Neural progenitor cell (in vitro differentiated cells): Measurements from ENCODE around the gene FSTL4. TPM values are rescaled to one million over a fixed set of nuclear protein-coding genes. Genes with fewer than 3 reads are reported as not detected.

ENCODE experiments used
- DNase-seq: peaks from one replicate; pipeline ENCODE4 v3.0.0-alpha.2; 2016; ENCODE audit warnings: low spot score
- H2AFZ ChIP-seq: fragments of 200-600 bp; sonication (generic); replicated peaks from 2 replicates; pipeline ENCODE4 v1.6.1; 2016; ENCODE audit warnings: antibody characterized with exemption
- H3F3A ChIP-seq: fragments of 200-600 bp; sonication (generic); 2 replicates; pipeline ENCODE4 v1.6.1; 2016; ENCODE audit warnings: antibody characterized with exemption, low read depth
- H3K27ac ChIP-seq: fragments of 200-600 bp; sonication (generic); 2 replicates; pipeline ENCODE4 v1.5.1; 2016; ENCODE audit warnings: mild to moderate bottlenecking
- H3K27me3 ChIP-seq: fragments of 200-600 bp; sonication (generic); 2 replicates; pipeline ENCODE4 v1.6.1; 2016; ENCODE audit warnings: mild to moderate bottlenecking, moderate library complexity
- H3K36me3 ChIP-seq: fragments of 200-600 bp; sonication (generic); 2 replicates; pipeline ENCODE4 v1.5.1; 2016
- H3K4me1 ChIP-seq: fragments of 200-600 bp; sonication (generic); 2 replicates; pipeline ENCODE4 v1.6.1; 2016; ENCODE audit warnings: mixed run types
- H3K4me2 ChIP-seq: fragments of 200-600 bp; sonication (generic); 2 replicates; pipeline ENCODE4 v1.6.1; 2016
- H3K4me3 ChIP-seq: fragments of 200-600 bp; sonication (generic); 2 replicates; pipeline ENCODE4 v1.5.1; 2016
- H3K79me2 ChIP-seq: fragments of 200-600 bp; sonication (generic); 2 replicates; pipeline ENCODE4 v1.6.1; 2016; ENCODE audit warnings: low read depth
- H3K9ac ChIP-seq: fragments of 200-600 bp; sonication (generic); 2 replicates; pipeline ENCODE4 v1.6.1; 2016
- H3K9me3 ChIP-seq: fragments of 200-600 bp; sonication (generic); 2 replicates; pipeline ENCODE4 v1.5.1; 2016; ENCODE audit warnings: low read depth
- H4K20me1 ChIP-seq: fragments of 200-600 bp; sonication (generic); 2 replicates; pipeline ENCODE4 v1.6.1; 2016; ENCODE audit warnings: low read depth
- H3K27ac Mint-ChIP-seq: 3 replicates; pipeline ENCODE4 v1.8.0; 2021; ENCODE audit warnings: mixed read lengths
- H3K27me3 Mint-ChIP-seq: 2 replicates; pipeline ENCODE4 v1.8.0; 2022; ENCODE audit warnings: low read depth, mild to moderate bottlenecking, inconsistent platforms, moderate library complexity, mixed read lengths; ENCODE audit not compliant: insufficient read depth
- H3K36me3 Mint-ChIP-seq: 3 replicates; pipeline ENCODE4 v1.8.0; 2021; ENCODE audit warnings: mixed read lengths
- H3K4me1 Mint-ChIP-seq: 3 replicates; pipeline ENCODE4 v1.8.0; 2021; ENCODE audit warnings: mixed read lengths
- H3K4me3 Mint-ChIP-seq: 3 replicates; pipeline ENCODE4 v1.8.0; 2021; ENCODE audit warnings: mild to moderate bottlenecking, moderate library complexity, mixed read lengths
- H3K9me3 Mint-ChIP-seq: 3 replicates; pipeline ENCODE4 v1.8.0; 2020; ENCODE audit warnings: mixed read lengths
- EZH2 ChIP-seq: fragments of 200-600 bp; sonication (generic); IDR thresholded peaks from 2 replicates; pipeline ENCODE4 v1.6.1; 2017; ENCODE audit warnings: antibody characterized with exemption, mild to moderate bottlenecking, moderate library complexity
- EZH2phosphoT487 ChIP-seq: fragments of 200-600 bp; sonication (generic); IDR thresholded peaks from 2 replicates; pipeline ENCODE4 v1.6.1; 2017; ENCODE audit warnings: antibody characterized with exemption
- total RNA-seq: library from RNA; depleted of rRNA; stranded (reverse); fragments of >200 nt; gene quantifications from 2 replicates; pipeline ENCODE4 v1.2.3, GENCODE V29; 2015; ENCODE audit warnings: low replicate concordance
- TF ChIP-seq, protein P1 (sequence below): fragments of 200-600 bp; sonication (generic); IDR thresholded peaks from 2 replicates; pipeline ENCODE4 v1.5.1; 2017; ENCODE audit warnings: antibody characterized with exemption, mild to moderate bottlenecking

Gene FSTL4
- total RNA-seq, 1 donor from 2014 or later: 0.95 TPM

GRCh38 chr5:133353741-133354140 is 258.6 kb downstream of the FSTL4 start:
- Histone ChIP-seq H3K9me3 (no peaks in the 10 kb centered on the region), H3K4me3 (no peak overlapping the region), H3K4me1 (peaks cover 27% of the 10 kb centered on the region), H2AFZ (peak overlapping the region; percentile 23), H3K27me3 (no peaks in the 10 kb centered on the region), H3K9ac (no peak overlapping the region), H3K27ac (peak overlapping the region; percentile 31), H3K4me2 (peak overlapping the region; percentile 32), H3K36me3 (no peaks in the 10 kb centered on the region), H3K79me2 (no peaks in the 10 kb centered on the region), H4K20me1 (no peaks in the 10 kb centered on the region), H3F3A (peaks cover 20% of the 10 kb centered on the region)
- Mint-ChIP-seq H3K27me3 (peaks cover 6% of the 10 kb centered on the region), H3K36me3 (no peaks in the 10 kb centered on the region), H3K4me3 (peak overlapping the region; percentile 0), H3K27ac (peak overlapping the region; percentile 25), H3K4me1 (peaks cover 44% of the 10 kb centered on the region), H3K9me3 (no peaks in the 10 kb centered on the region)
- peak; percentile 83 for DNase-seq
- TF ChIP-seq EZH2phosphoT487: no peak
- TF ChIP-seq, protein P1, sequence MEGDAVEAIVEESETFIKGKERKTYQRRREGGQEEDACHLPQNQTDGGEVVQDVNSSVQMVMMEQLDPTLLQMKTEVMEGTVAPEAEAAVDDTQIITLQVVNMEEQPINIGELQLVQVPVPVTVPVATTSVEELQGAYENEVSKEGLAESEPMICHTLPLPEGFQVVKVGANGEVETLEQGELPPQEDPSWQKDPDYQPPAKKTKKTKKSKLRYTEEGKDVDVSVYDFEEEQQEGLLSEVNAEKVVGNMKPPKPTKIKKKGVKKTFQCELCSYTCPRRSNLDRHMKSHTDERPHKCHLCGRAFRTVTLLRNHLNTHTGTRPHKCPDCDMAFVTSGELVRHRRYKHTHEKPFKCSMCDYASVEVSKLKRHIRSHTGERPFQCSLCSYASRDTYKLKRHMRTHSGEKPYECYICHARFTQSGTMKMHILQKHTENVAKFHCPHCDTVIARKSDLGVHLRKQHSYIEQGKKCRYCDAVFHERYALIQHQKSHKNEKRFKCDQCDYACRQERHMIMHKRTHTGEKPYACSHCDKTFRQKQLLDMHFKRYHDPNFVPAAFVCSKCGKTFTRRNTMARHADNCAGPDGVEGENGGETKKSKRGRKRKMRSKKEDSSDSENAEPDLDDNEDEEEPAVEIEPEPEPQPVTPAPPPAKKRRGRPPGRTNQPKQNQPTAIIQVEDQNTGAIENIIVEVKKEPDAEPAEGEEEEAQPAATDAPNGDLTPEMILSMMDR: peak; percentile 41

DNA sequence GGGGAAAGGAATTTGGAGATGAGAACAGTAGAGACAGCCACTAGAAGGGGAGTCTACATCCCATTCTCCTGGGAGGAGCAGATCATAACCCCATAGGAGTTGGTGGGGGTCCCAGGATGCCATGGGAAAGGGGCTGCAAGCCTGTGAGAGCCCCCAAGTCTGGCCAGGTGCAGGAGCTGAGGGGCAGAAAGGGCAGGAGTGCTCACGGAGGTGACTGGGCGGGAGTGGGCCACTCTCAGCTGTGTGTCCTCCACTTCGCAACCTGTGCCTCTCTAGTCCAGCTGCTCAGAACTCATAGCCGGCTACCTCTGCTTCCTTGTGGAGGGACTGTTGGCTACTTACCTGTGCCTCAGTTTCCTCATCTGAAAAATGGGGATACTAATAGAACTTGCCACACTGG is 263.9 kb downstream of the FSTL4 start:
- no peak for DNase-seq
- H3K9me3 ChIP-seq: no peaks in the 10 kb centered on the region
- Mint-ChIP-seq H3K36me3 (no peaks in the 10 kb centered on the region), H3K4me1 (peaks cover 12% of the 10 kb centered on the region), H3K9me3 (peaks cover 8% of the 10 kb centered on the region), H3K4me3 (no peak overlapping the region), H3K27me3 (peaks cover 9% of the 10 kb centered on the region), H3K27ac (no peak overlapping the region)
- H4K20me1 ChIP-seq: no peaks in the 10 kb centered on the region
- H3K79me2 ChIP-seq: no peaks in the 10 kb centered on the region
- H3F3A ChIP-seq: peaks cover 6% of the 10 kb centered on the region
- TF ChIP-seq, protein P1: no peak
- no peak for TF ChIP-seq EZH2phosphoT487
- TF ChIP-seq EZH2: no peak
- H3K36me3 ChIP-seq: no peaks in the 10 kb centered on the region
- no peak overlapping the region for H3K9ac ChIP-seq
- no peak overlapping the region for H2AFZ ChIP-seq
- H3K4me1 ChIP-seq: peaks cover 5% of the 10 kb centered on the region
- H3K4me3 ChIP-seq: no peak overlapping the region
- no peak overlapping the region for H3K27ac ChIP-seq
- no peaks in the 10 kb centered on the region for H3K27me3 ChIP-seq
- no peak overlapping the region for H3K4me2 ChIP-seq

DNA sequence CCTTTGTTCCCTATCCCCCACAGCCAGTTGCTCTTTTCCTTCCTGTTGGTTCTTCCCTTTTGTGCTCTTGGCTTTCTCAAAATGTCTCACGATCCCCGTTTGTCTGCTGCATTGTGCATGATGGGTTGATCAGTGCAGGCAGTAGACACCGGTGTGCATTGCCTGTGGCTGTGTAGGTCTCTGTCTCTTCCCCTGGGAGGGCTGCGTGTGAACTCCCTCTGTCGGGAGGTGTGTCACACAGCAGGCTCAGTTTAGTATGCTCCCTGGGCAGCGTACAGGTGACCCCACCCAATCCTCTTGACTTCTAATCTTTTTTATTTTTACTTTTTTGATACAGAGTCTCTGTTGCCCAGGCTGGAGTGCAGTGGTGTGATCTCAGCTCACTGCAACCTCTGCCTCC is 265.3 kb downstream of the FSTL4 start:
- Mint-ChIP-seq H3K4me1 (peaks cover 10% of the 10 kb centered on the region), H3K27ac (no peak overlapping the region), H3K27me3 (peaks cover 3% of the 10 kb centered on the region), H3K9me3 (peaks cover 8% of the 10 kb centered on the region), H3K4me3 (no peak overlapping the region), H3K36me3 (no peaks in the 10 kb centered on the region)
- no peak overlapping the region for H3K4me3 ChIP-seq
- no peaks in the 10 kb centered on the region for H3K79me2 ChIP-seq
- no peak overlapping the region for H3K9ac ChIP-seq
- H2AFZ ChIP-seq: no peak overlapping the region
- H3K27ac ChIP-seq: no peak overlapping the region
- H3F3A ChIP-seq: no peaks in the 10 kb centered on the region
- no peaks in the 10 kb centered on the region for H3K4me1 ChIP-seq
- TF ChIP-seq EZH2 (no peak), EZH2phosphoT487 (no peak)
- TF ChIP-seq, protein P1: peak; percentile 22
- no peak for DNase-seq
- H4K20me1 ChIP-seq: no peaks in the 10 kb centered on the region
- no peak overlapping the region for H3K4me2 ChIP-seq
- H3K36me3 ChIP-seq: no peaks in the 10 kb centered on the region
- no peaks in the 10 kb centered on the region for H3K9me3 ChIP-seq
- no peaks in the 10 kb centered on the region for H3K27me3 ChIP-seq
